HEK293 (cell line): Measurements from ENCODE around the gene HMGB2.

Source experiments
- HOXD13 ChIP-seq: sonication (generic); formaldehyde crosslinking; IDR thresholded peaks from 2 replicates; pipeline ENCODE4 v1.8.0; 2022; ENCODE audit warnings: missing genetic modification reagents, borderline replicate concordance
- OSR2 ChIP-seq: fragments of 450-650 bp; formaldehyde crosslinking; IDR thresholded peaks from 2 replicates; pipeline ENCODE4 v1.5.1; 2016; ENCODE audit warnings: missing biosample characterization, missing genetic modification characterization
- ZBTB17 ChIP-seq: fragments of 450-650 bp; formaldehyde crosslinking; IDR thresholded peaks from 2 replicates; pipeline ENCODE4 v1.5.1; 2016; ENCODE audit warnings: missing biosample characterization, missing genetic modification characterization
- ZFP37 ChIP-seq: fragments of 450-650 bp; formaldehyde crosslinking; IDR thresholded peaks from 2 replicates; pipeline ENCODE4 v1.5.1; 2016; ENCODE audit warnings: missing biosample characterization, missing genetic modification characterization
- ZNF274 ChIP-seq, 2 experiments: fragments of 200-500 bp in 1 of 2; fragments of 450-650 bp in 1 of 2; sonication (Bioruptor generic) in 1 of 2; formaldehyde crosslinking in 1 of 2; IDR thresholded peaks; 2 replicates each; pipeline versions ENCODE4 v1.5.1 to v1.6.1; 2014 to 2016; ENCODE audit warnings: borderline replicate concordance in 1 of 2, inconsistent platforms in 1 of 2, low read length in 1 of 2, missing biosample characterization in 1 of 2, missing genetic modification characterization in 1 of 2
- ZNF302 ChIP-seq: fragments of 450-650 bp; formaldehyde crosslinking; IDR thresholded peaks from 2 replicates; pipeline ENCODE4 v1.5.1; 2016; ENCODE audit warnings: missing biosample characterization, missing genetic modification characterization, low read depth
- ZNF521 ChIP-seq: fragments of 450-650 bp; formaldehyde crosslinking; IDR thresholded peaks from 2 replicates; pipeline ENCODE4 v1.5.1; 2017; ENCODE audit warnings: missing biosample characterization, mild to moderate bottlenecking, missing genetic modification characterization
- ZNF777 ChIP-seq: fragments of 450-650 bp; formaldehyde crosslinking; IDR thresholded peaks from 2 replicates; pipeline ENCODE4 v1.5.1; 2017; ENCODE audit warnings: missing biosample characterization, missing genetic modification characterization, borderline replicate concordance
- TF ChIP-seq, protein P1 (sequence below): fragments of 450-650 bp; formaldehyde crosslinking; IDR thresholded peaks from 2 replicates; pipeline ENCODE4 v1.5.1; 2016; ENCODE audit warnings: missing biosample characterization, missing genetic modification characterization
- TF ChIP-seq, protein P2 (sequence below): fragments of 450-650 bp; formaldehyde crosslinking; IDR thresholded peaks from 2 replicates; pipeline ENCODE4 v1.5.1; 2016; ENCODE audit warnings: missing biosample characterization, missing genetic modification characterization
- TF ChIP-seq, protein P3 (sequence below): fragments of 450-650 bp; formaldehyde crosslinking; IDR thresholded peaks from 2 replicates; pipeline ENCODE4 v1.5.1; 2016; ENCODE audit warnings: missing biosample characterization, missing genetic modification characterization
- TF ChIP-seq, protein P4 (sequence below): fragments of 450-650 bp; formaldehyde crosslinking; IDR thresholded peaks from 2 replicates; pipeline ENCODE4 v1.5.1; 2016; ENCODE audit warnings: missing biosample characterization, missing genetic modification characterization
- TF ChIP-seq, protein P5 (sequence below): fragments of 450-650 bp; formaldehyde crosslinking; IDR thresholded peaks from 2 replicates; pipeline ENCODE4 v1.5.1; 2016; ENCODE audit warnings: missing biosample characterization, missing genetic modification characterization

DNA sequence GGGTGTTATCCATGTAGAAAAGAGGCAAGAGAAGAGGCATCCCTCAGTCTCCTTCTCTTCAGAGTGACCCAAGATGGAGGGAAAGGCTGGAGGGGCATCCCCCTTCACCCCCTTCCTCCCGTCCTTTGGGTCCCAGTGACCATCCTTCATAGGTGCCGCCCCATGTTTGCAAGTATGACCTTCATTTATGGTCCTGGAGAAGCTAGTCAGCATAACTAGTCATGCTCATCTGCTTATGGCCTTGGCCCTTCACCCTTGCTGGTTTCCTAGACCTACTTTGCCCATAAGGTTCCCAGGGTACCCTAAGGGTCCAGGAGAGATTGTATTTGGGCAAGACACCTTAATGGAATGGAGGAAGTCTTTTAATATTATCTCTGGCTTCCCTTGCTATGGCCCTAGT lies 46.7 kb downstream of the HMGB2 start:
- TF ChIP-seq, protein P1, sequence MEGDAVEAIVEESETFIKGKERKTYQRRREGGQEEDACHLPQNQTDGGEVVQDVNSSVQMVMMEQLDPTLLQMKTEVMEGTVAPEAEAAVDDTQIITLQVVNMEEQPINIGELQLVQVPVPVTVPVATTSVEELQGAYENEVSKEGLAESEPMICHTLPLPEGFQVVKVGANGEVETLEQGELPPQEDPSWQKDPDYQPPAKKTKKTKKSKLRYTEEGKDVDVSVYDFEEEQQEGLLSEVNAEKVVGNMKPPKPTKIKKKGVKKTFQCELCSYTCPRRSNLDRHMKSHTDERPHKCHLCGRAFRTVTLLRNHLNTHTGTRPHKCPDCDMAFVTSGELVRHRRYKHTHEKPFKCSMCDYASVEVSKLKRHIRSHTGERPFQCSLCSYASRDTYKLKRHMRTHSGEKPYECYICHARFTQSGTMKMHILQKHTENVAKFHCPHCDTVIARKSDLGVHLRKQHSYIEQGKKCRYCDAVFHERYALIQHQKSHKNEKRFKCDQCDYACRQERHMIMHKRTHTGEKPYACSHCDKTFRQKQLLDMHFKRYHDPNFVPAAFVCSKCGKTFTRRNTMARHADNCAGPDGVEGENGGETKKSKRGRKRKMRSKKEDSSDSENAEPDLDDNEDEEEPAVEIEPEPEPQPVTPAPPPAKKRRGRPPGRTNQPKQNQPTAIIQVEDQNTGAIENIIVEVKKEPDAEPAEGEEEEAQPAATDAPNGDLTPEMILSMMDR (tag by site-specific recombination): no peak
- TF ChIP-seq HOXD13 (CRISPR knock-in tag) (no peak), ZNF302 (tag by site-specific recombination) (no peak), ZNF274 (IDR thresholded peaks at IDR 0.05; ENCODE audit: low read length) (no peak), ZNF274 (tag by site-specific recombination; IDR thresholded peaks at IDR 0.05; ENCODE audit: borderline replicate concordance) (no peak), OSR2 (tag by site-specific recombination) (no peak), ZNF777 (no peak), ZNF521 (no peak), ZFP37 (tag by site-specific recombination) (no peak), ZBTB17 (tag by site-specific recombination) (no peak)
- TF ChIP-seq, protein P2, sequence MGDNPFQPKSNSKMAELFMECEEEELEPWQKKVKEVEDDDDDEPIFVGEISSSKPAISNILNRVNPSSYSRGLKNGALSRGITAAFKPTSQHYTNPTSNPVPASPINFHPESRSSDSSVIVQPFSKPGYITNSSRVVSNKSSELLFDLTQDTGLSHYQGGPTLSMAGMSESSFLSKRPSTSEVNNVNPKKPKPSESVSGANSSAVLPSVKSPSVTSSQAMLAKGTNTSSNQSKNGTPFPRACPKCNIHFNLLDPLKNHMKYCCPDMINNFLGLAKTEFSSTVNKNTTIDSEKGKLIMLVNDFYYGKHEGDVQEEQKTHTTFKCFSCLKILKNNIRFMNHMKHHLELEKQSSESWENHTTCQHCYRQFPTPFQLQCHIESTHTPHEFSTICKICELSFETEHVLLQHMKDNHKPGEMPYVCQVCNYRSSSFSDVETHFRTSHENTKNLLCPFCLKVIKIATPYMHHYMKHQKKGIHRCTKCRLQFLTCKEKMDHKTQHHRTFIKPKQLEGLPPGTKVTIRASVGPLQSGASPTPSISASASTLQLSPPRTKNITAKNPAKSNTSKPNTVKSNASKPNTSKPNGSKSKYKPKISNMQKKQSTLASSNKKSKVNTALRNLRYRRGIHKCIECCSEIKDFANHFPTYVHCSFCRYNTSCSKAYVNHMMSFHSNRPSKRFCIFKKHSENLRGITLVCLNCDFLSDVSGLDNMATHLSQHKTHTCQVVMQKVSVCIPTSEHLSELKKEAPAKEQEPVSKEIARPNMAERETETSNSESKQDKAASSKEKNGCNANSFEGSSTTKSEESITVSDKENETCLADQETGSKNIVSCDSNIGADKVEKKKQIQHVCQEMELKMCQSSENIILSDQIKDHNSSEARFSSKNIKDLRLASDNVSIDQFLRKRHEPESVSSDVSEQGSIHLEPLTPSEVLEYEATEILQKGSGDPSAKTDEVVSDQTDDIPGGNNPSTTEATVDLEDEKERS (tag by site-specific recombination): no peak
- TF ChIP-seq, protein P3, sequence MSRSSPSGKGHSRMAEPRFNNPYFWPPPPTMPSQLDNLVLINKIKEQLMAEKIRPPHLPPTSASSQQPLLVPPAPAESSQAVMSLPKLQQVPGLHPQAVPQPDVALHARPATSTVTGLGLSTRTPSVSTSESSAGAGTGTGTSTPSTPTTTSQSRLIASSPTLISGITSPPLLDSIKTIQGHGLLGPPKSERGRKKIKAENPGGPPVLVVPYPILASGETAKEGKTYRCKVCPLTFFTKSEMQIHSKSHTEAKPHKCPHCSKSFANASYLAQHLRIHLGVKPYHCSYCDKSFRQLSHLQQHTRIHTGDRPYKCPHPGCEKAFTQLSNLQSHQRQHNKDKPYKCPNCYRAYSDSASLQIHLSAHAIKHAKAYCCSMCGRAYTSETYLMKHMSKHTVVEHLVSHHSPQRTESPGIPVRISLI (tag by site-specific recombination): no peak
- TF ChIP-seq, protein P4, sequence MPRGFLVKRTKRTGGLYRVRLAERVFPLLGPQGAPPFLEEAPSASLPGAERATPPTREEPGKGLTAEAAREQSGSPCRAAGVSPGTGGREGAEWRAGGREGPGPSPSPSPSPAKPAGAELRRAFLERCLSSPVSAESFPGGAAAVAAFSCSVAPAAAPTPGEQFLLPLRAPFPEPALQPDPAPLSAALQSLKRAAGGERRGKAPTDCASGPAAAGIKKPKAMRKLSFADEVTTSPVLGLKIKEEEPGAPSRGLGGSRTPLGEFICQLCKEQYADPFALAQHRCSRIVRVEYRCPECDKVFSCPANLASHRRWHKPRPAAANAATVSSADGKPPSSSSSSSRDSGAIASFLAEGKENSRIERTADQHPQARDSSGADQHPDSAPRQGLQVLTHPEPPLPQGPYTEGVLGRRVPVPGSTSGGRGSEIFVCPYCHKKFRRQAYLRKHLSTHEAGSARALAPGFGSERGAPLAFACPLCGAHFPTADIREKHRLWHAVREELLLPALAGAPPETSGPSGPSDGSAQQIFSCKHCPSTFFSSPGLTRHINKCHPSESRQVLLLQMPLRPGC: no peak
- TF ChIP-seq, protein P5, sequence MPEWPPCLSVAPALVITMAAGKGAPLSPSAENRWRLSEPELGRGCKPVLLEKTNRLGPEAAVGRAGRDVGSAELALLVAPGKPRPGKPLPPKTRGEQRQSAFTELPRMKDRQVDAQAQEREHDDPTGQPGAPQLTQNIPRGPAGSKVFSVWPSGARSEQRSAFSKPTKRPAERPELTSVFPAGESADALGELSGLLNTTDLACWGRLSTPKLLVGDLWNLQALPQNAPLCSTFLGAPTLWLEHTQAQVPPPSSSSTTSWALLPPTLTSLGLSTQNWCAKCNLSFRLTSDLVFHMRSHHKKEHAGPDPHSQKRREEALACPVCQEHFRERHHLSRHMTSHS (tag by site-specific recombination): no peak
